Kidney (tissue), 14 donors: ENCODE data around the gene ADARB1. TPM values are rescaled to one million over a fixed set of nuclear protein-coding genes. Genes with fewer than 3 reads are reported as not detected.
A peak's percentile ranks its signal among the peaks of the same experiment; 100 is the strongest.

Experiments used
- DNase-seq, 5 donors: peaks; one replicate each; pipeline ENCODE4 v3.0.0-alpha.2; 2013 to 2020
- FAIRE-seq: peaks from 2 replicates; lab custom pipeline; 2012; peaks lifted over from hg19 to GRCh38; lab: Jason Lieb, UNC
- H3K27ac ChIP-seq, 2 donors: one replicate each; pipeline ENCODE4 v1.7.0; 2013; ENCODE audit warnings: low read depth in 2 of 2, low read length in 2 of 2, inconsistent platforms in 1 of 2
- H3K27me3 ChIP-seq: one replicate; pipeline ENCODE4 v1.7.1; 2013; ENCODE audit warnings: low read length, inconsistent platforms; ENCODE audit not compliant: control insufficient read depth, insufficient read depth
- H3K36me3 ChIP-seq, 3 donors: one replicate each; pipeline versions ENCODE4 v1.7.0 to v1.7.1; 2013; ENCODE audit warnings: low read length in 3 of 3, control low read depth in 1 of 3, inconsistent platforms in 1 of 3; ENCODE audit not compliant: insufficient read depth in 3 of 3, control insufficient read depth in 2 of 3
- H3K4me1 ChIP-seq, 3 donors: one replicate each; pipeline versions ENCODE4 v1.7.0 to v1.7.1; 2013; ENCODE audit warnings: low read length in 3 of 3, inconsistent platforms in 1 of 3, low read depth in 1 of 3; ENCODE audit not compliant: control insufficient read depth in 2 of 3, insufficient read depth in 2 of 3
- H3K4me3 ChIP-seq, 3 donors: one replicate each; pipeline versions ENCODE4 v1.7.0 to v1.8.1; 2013; ENCODE audit warnings: low read length in 3 of 3, control low read depth in 1 of 3, inconsistent platforms in 1 of 3
- H3K9ac ChIP-seq, 3 donors: one replicate each; pipeline versions ENCODE4 v1.7.0 to v1.7.1; 2013; ENCODE audit warnings: low read length in 3 of 3, control low read depth in 1 of 3, inconsistent platforms in 1 of 3
- H3K9me3 ChIP-seq, 3 donors: one replicate each; pipeline versions ENCODE4 v1.7.0 to v1.7.1; 2013; ENCODE audit warnings: low read length in 3 of 3, control low read depth in 1 of 3, inconsistent platforms in 1 of 3; ENCODE audit not compliant: control insufficient read depth in 2 of 3, insufficient read depth in 1 of 3
- CTCF ChIP-seq: IDR thresholded peaks from 3 replicates; pipeline ENCODE4 v1.5.1; 2012; ENCODE audit warnings: mild to moderate bottlenecking, moderate library complexity, borderline replicate concordance; ENCODE audit not compliant: insufficient read depth; ENCODE audit errors: extremely low read depth
- intact Hi-C: fragments of 100-400 bp; cut with DNase I; formaldehyde crosslinking; loops from one replicate; pipeline ENCODE4 v1.11.1; 2022
- polyA plus RNA-seq: library from polyadenylated mRNA; stranded (reverse); fragments of 350-450 nt; fragmentation: Illumina TruSeq; extraction: RNeasy Lipid Tissue Mini Kit (QIAGEN cat#74804); gene quantifications from one replicate; pipeline ENCODE4 v1.2.3, GENCODE V29; 2014; ENCODE audit warnings: low read depth, low replicate concordance; ENCODE audit not compliant: insufficient read depth
- total RNA-seq: library from RNA; stranded (reverse); fragmentation: NEBNext Ultra II Directional; extraction: Animal tissue kit (Norgen Biotek cat#: 25700); gene quantifications from one replicate; pipeline ENCODE4 v1.2.1, GENCODE V29; 2021
- donor health status: control.
- donor health status: control.
- donor health status: control.
- donor health status: control.
- donor health status: control.
- donor health status: DM: yes; HTN: yes; CAD: no.
- donor health status: Normal renal cell carcinoma (clear cell type).

Gene ADARB1
- total and polyA plus RNA-seq, 2 donors from 2014 or later, result 6.7 to 34.9 TPM

DNA sequence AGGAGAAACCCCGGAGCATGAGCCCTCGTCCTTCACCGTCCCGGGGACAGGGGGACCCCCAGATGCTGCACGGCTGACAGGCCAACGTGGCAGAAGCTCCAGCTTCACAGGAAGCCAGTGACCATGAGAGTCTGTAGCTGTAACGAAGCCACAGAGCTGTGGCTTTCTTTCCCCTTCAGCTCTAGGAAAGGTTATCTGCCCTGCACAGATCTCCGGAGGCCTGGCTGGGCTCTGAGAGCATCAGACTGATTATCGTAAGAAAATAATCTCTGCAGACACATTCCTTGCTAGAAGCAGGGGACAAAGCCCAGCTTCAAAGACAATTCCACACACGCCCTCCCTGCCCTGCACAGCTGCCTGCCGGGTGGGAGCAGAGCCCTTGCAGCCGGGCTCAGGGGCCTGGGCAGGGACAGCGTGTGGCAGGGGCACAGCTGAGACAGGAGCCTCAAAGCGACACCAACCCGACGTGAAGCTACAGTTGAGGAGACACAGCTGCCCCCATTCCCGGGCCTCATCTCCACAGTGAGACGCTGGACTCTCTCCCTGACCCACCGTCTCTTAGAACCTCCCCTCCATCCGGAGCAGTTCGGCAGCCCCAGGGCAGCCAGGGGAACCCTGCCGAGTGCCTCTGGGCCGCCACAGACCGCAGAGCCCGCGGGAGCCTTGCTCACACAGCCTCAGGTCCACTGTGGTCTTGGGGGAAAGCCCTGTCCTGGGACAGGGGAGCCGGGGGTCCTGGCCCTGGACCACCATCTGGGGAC lies 182.7 kb downstream of the ADARB1 start:
- H3K9ac ChIP-seq, result no peak overlapping the region
- H3K4me1 ChIP-seq, result no peaks in the 10 kb centered on the region
- H3K36me3 ChIP-seq, result no peaks in the 10 kb centered on the region
- no peaks in the 10 kb centered on the region for H3K27me3 ChIP-seq
- intact Hi-C loops, result no loop called here
- H3K27ac ChIP-seq, result no peak overlapping the region
- DNase-seq, result peak in 3 of 5 donors; percentile 25 to 71 (median 51)
- no peak for FAIRE-seq
- H3K4me3 ChIP-seq, result no peak overlapping the region
- TF ChIP-seq CTCF, result no peak
- H3K9me3 ChIP-seq, result no peaks in the 10 kb centered on the region

- H3K36me3 ChIP-seq, result no peaks in the 10 kb centered on the region
- intact Hi-C loops, result no loop called here
- H3K27me3 ChIP-seq, result no peaks in the 10 kb centered on the region
- TF ChIP-seq CTCF, result no peak
- peaks cover 0 to 3% (median 0%) of the 10 kb centered on the region in 3 donors for H3K4me1 ChIP-seq
- no peak overlapping the region for H3K9ac ChIP-seq
- no peak overlapping the region for H3K4me3 ChIP-seq
- no peak overlapping the region for H3K27ac ChIP-seq
- peak in 1 of 5 donors; percentile 55 for DNase-seq
- H3K9me3 ChIP-seq, result no peaks in the 10 kb centered on the region
- FAIRE-seq, result no peak
Observed at GRCh38 chr21:45257673-45258341, 183.4 kb downstream of the ADARB1 start.

GRCh38 chr21:45258466-45258865 lies 184.1 kb downstream of the ADARB1 start:
- H3K9ac ChIP-seq, result no peak overlapping the region
- no peak overlapping the region for H3K27ac ChIP-seq
- peaks cover 0 to 2% (median 0%) of the 10 kb centered on the region in 3 donors for H3K36me3 ChIP-seq
- H3K9me3 ChIP-seq, result no peaks in the 10 kb centered on the region
- H3K4me1 ChIP-seq, result peaks cover 0 to 3% (median 0%) of the 10 kb centered on the region in 3 donors
- no peaks in the 10 kb centered on the region for H3K27me3 ChIP-seq
- intact Hi-C loops, result no loop called here
- TF ChIP-seq CTCF, result no peak
- no peak overlapping the region for H3K4me3 ChIP-seq
- DNase-seq (peak in 3 of 5 donors; percentile 25 to 66 (median 42)), FAIRE-seq (no peak)
